ENCODE results near the gene KCTD21.

DNA sequence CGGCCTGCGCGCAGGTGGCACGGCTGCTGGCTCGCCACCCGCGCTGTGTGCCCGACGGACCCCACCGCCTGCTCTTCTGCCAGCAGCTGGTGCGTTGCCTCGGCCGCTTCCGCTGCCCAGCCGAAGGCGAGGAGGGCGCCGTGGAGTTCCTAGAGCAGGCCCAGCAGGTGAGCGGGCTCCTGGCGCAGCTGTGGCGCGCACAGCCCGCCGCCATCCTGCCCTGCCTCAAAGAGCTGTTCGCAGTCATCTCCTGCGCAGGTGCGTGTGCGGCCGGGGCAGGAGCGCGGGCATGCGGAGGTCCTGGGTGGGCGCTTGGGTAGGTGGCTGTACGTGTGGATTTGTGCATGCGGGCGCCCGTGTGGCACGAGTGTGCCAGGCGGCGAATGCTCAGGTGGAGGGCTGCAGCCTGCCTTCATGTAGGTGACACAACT, 8.2 kb upstream of the KCTD21 start:
- no peak for TF ChIP-seq GATA2 (IDR thresholded peaks at IDR 0.05; ENCODE audit: low read depth, low read length)
- TF ChIP-seq GATA3 (IDR thresholded peaks at IDR 0.05; ENCODE audit: low read depth, low read length): no peak
